GM23248 (cell line): ENCODE measurements around the gene CNIH4.

Source experiments
- EZH2 ChIP-seq: fragments of 200-600 bp; sonication (generic); IDR thresholded peaks from 2 replicates; pipeline ENCODE4 v1.6.1; 2018; ENCODE audit warnings: antibody characterized with exemption, mild to moderate bottlenecking; ENCODE audit not compliant: insufficient read depth, poor library complexity, severe bottlenecking
- EZH2phosphoT487 ChIP-seq: fragments of 200-600 bp; sonication (generic); IDR thresholded peaks from 2 replicates; pipeline ENCODE4 v1.6.1; 2018; ENCODE audit warnings: antibody characterized with exemption, moderate library complexity, mild to moderate bottlenecking, low read depth; ENCODE audit not compliant: insufficient read depth

- TF ChIP-seq EZH2phosphoT487 (no peak), EZH2 (no peak)
Measured at GRCh38 chr1:224368409-224368808, 11.7 kb downstream of the CNIH4 start.
